ENCODE results near the gene BPTF.
"Not testable (repeated sequence)": the region's sequence is repeated elsewhere in the genome, so short reads cannot be mapped to it uniquely, and the experiment has no call there.

DNA sequence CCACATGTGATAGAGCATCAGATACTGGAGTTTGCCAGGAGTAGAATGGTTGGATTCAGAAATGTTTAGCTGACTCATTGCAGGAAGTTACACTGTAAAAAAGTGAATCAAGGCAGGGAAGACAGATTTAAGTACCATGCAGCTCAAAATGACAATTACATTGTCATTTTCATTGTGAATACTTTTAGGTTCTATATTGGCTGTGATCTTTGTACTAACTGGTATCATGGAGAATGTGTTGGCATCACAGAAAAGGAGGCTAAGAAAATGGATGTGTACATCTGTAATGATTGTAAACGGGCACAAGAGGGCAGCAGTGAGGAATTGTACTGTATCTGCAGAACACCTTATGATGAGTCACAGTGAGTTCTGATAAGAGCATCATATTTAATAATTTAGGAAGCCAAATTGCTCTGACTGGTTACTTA is 137.9 kb downstream of the BPTF start:
- TF ChIP-seq, protein P1, sequence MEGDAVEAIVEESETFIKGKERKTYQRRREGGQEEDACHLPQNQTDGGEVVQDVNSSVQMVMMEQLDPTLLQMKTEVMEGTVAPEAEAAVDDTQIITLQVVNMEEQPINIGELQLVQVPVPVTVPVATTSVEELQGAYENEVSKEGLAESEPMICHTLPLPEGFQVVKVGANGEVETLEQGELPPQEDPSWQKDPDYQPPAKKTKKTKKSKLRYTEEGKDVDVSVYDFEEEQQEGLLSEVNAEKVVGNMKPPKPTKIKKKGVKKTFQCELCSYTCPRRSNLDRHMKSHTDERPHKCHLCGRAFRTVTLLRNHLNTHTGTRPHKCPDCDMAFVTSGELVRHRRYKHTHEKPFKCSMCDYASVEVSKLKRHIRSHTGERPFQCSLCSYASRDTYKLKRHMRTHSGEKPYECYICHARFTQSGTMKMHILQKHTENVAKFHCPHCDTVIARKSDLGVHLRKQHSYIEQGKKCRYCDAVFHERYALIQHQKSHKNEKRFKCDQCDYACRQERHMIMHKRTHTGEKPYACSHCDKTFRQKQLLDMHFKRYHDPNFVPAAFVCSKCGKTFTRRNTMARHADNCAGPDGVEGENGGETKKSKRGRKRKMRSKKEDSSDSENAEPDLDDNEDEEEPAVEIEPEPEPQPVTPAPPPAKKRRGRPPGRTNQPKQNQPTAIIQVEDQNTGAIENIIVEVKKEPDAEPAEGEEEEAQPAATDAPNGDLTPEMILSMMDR (conservative IDR thresholded peaks at IDR 0.05) = peak; percentile 76
- TF ChIP-seq ZFX (IDR thresholded peaks at IDR 0.05) = not testable (repeated sequence)

Data from C4-2B (cell line).